Lower leg skin (tissue), 4 donors: ENCODE results near the gene MDK. TPM values are rescaled to one million over a fixed set of nuclear protein-coding genes. Genes with fewer than 3 reads are reported as not detected.

Experiments
- DNase-seq, 2 donors: peaks; one replicate each; pipeline ENCODE4 v3.0.0-alpha.2; 2019; ENCODE audit warnings: low spot score in 2 of 2
- H3K4me3 ChIP-seq: fragments of 200-600 bp; sonication (generic); 2 replicates; pipeline ENCODE4 v1.5.1; 2017; ENCODE audit warnings: mild to moderate bottlenecking, low read depth; ENCODE audit not compliant: poor library complexity, severe bottlenecking
- POLR2A ChIP-seq, 2 donors: fragments of 450-650 bp; IDR thresholded peaks; one replicate each; pipeline ENCODE4 v1.6.1; 2016 to 2017; ENCODE audit warnings: antibody characterized with exemption in 2 of 2, mild to moderate bottlenecking in 1 of 2, moderate library complexity in 1 of 2
- WGBS, 2 donors: methylation state at CpG; one replicate each; pipeline ENCODE4 v1.1.5; 2018; 5-methylcytosine and 5-hydroxymethylcytosine counted together
- intact Hi-C: fragments of 100-400 bp; cut with DNase I; formaldehyde crosslinking; loops from one replicate; pipeline ENCODE4 v1.15.0; 2023; ENCODE audit warnings: low total_unique reads
- total RNA-seq, 4 donors: library from RNA; depleted of rRNA; stranded (reverse); fragments of >200 nt; gene quantifications; one replicate each; pipeline ENCODE4 v1.1.0, GENCODE V29; 2016
- TF ChIP-seq, protein P1 (sequence below), 3 donors: fragments of 450-650 bp; IDR thresholded peaks; one replicate each; pipeline ENCODE4 v1.5.1; 2016; ENCODE audit warnings: antibody characterized with exemption in 3 of 3, mild to moderate bottlenecking in 3 of 3, moderate library complexity in 2 of 3

The MDK gene
- total RNA-seq, 4 donors from 2014 or later, result 6.0 to 19.4 (median 12.0) TPM

DNA sequence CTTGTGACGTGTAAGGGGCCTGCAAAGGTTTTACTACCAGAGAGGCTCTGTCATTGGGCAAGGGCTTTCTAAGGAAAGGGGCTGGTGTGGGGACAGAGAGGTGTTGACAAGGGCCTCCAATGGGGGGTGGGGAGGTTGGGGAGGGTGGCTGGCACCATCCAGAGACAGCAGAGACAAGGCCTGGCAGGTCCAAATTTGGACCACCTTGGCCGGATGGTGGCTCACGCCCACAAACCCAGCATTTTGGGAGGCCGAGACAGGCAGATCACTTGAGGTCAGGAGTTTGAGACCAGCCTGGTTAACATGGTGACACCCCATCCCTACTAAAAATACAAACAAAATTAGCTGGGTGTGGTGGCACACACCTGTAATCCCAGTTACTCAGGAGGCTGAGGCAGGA lies 12.3 kb downstream of the MDK start:
- no peak overlapping the region for H3K4me3 ChIP-seq
- WGBS, 2 donors, result 76 to 86% methylated on average over 4 of the region's 4 CpGs
- TF ChIP-seq, protein P1, sequence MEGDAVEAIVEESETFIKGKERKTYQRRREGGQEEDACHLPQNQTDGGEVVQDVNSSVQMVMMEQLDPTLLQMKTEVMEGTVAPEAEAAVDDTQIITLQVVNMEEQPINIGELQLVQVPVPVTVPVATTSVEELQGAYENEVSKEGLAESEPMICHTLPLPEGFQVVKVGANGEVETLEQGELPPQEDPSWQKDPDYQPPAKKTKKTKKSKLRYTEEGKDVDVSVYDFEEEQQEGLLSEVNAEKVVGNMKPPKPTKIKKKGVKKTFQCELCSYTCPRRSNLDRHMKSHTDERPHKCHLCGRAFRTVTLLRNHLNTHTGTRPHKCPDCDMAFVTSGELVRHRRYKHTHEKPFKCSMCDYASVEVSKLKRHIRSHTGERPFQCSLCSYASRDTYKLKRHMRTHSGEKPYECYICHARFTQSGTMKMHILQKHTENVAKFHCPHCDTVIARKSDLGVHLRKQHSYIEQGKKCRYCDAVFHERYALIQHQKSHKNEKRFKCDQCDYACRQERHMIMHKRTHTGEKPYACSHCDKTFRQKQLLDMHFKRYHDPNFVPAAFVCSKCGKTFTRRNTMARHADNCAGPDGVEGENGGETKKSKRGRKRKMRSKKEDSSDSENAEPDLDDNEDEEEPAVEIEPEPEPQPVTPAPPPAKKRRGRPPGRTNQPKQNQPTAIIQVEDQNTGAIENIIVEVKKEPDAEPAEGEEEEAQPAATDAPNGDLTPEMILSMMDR (IDR thresholded peaks at IDR 0.05), result no peak
- TF ChIP-seq POLR2A (IDR thresholded peaks at IDR 0.05), result no peak
- peak in 1 of 2 donors; percentile 83 for DNase-seq
- intact Hi-C loops, result no loop called here

DNA sequence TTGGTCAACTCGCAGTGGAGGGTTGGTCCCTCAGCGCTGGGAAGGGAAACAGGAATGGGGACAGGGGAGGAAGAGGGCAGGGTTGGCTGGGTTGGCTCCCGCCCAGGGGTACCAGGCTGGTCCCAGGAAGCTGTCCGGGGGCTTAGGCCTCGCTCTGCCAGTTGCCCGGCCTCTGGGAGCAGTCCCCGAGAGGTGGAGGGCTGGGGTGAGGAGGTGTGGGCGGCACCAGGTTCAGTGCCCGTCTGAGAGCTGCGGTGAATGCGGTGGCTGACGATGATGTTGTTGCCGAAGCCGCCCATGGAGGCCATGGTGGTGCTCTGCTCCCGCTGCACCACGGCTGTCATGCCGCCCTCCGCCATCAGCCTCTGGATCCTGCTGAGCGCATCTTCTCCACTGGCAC lies 16.1 kb downstream of the MDK start:
- TF ChIP-seq, protein P1 (IDR thresholded peaks at IDR 0.05), result no peak
- TF ChIP-seq POLR2A (IDR thresholded peaks at IDR 0.05), result no peak
- intact Hi-C loops, result no loop called here
- no peak for DNase-seq

DNA sequence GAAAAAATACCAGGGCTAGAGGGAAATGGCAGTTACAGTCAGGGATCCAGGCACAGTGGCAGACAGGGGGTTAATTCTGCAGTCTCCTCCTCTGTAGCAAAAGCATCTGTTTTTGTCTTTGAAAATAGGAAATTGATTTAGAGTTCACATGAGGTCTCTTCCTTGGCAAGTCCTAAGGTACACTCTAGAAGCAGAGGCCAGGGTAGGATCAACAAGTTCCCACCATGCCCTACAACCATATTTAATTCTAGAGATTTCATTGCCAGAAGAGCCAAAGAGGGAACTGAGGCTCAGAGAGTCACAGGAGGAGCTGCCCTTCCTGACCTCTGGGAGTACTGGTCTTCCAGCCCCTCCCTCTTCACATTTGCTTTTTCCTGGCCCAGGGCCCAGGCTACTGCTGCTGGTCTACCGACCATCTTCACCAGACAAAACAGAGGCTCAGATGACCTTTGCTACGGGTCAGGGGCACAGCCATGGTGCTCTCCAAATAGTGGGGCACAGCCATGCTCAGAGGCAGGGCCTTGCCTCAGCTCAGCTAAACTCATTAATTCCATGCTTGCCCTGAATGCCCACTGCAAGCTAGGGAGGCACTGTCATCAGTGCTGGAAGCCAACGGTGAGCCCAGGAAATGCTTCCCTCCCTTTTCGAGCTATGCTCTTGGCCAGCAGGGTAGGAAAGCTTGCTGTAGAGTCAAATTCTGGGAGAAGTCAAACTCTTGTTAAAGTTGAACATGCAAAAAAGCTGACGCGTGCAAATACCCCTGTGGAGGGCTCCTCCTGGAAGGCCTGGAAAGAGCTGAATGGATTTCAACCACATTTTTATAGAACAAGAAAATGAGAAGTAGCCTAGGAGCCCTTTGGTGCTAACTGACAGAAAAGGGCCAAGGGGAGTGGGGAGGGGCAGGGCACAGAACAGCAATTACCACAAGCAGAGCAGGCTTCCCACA lies 21.8 kb downstream of the MDK start:
- TF ChIP-seq, protein P1 (IDR thresholded peaks at IDR 0.05), result no peak
- TF ChIP-seq POLR2A (IDR thresholded peaks at IDR 0.05), result no peak
- intact Hi-C loops, result no loop called here
- H3K4me3 ChIP-seq, result no peak overlapping the region
- WGBS, 2 donors, result 63 to 80% methylated on average over 6 of the region's 6 CpGs
- DNase-seq, result no peak

More for the DNA sequence above, 16.1 kb downstream of the MDK start:
- H3K4me3 ChIP-seq, result no peak overlapping the region
- 97 to 99% methylated on average over 12 to 17 of the region's 19 CpGs for WGBS, 2 donors

DNA sequence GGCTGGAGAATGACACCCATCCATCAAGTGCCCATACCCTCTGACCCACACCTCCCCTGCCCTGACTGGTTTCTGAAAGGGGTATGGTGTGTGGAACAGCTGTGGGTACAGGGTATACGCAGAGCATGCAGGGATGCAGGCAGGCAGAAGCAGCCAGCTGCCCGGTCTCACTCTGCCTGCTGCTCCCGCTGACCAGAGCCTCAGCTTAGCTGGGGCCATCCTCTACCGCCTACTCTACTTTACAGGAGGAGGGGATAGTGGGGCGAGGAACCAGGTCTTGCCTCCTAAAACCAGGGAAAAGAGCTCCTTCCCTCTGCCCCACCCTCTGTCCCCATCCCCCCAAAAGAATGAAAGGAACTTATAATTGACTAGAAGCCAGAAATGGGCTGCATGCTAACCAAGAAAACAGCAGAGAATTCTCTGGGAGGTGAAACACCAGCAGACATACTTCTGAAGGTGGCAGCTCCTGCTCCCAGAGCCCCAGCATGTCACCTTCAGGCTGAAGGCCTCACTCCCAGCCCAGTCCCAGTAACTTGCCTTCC lies 23.1 kb downstream of the MDK start:
- WGBS, 2 donors, result 85 to 93% methylated on average over 5 of the region's 5 CpGs
- H3K4me3 ChIP-seq, result no peak overlapping the region
- intact Hi-C loops, result no loop called here
- DNase-seq, result no peak
- TF ChIP-seq, protein P1 (IDR thresholded peaks at IDR 0.05), result no peak
- no peak for TF ChIP-seq POLR2A (IDR thresholded peaks at IDR 0.05)

DNA sequence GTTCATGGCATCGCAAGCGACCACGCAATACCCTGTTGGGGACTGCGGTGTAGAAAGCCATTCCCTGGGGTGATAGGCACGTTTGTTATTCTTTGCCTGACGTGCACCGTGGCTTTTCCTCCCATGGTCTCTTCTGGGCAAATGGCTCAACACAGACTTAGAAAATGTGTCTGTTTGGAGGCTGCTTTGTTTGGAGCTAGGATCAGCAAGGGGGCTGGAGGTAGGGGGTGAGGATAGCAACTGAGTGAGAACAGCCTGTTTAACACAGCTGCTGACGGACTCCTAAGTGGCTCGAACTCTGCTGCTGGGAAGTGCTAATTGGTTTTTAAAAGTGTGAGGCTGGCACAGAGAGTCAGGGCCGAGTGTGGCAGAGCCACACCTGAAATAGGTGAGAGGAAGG lies 26.2 kb downstream of the MDK start:
- DNase-seq, result no peak
- H3K4me3 ChIP-seq, result no peak overlapping the region
- TF ChIP-seq, protein P1 (IDR thresholded peaks at IDR 0.05), result no peak
- no peak for TF ChIP-seq POLR2A (IDR thresholded peaks at IDR 0.05)
- intact Hi-C loops, result no loop called here
- 89 to 92% methylated on average over 10 of the region's 10 CpGs for WGBS, 2 donors
